SK-N-SH treated with all-trans-retinoic acid at 6 μM for 48 hours (cell line): ENCODE data around the gene DYRK2.

ENCODE experiments used
- ATAC-seq: fragments of 200-7000 bp; cut with Tn5 transposase; 3 replicates; pipeline ENCODE4 v1.9.1; 2020; ENCODE audit warnings: mild to moderate bottlenecking, moderate library complexity
- CREB5 ChIP-seq: fragments of 250-450 bp; sonication (Bioruptor Pico); IDR thresholded peaks from 2 replicates; pipeline ENCODE4 v1.5.1; 2020; ENCODE audit warnings: low read depth, mild to moderate bottlenecking, moderate library complexity
- CSDC2 ChIP-seq: fragments of 250-450 bp; sonication (Bioruptor Pico); IDR thresholded peaks from 2 replicates; pipeline ENCODE4 v1.5.0; 2020; ENCODE audit warnings: mild to moderate bottlenecking, moderate library complexity
- CSRNP3 ChIP-seq: fragments of 250-450 bp; sonication (Bioruptor Pico); IDR thresholded peaks from 2 replicates; pipeline ENCODE4 v1.5.1; 2021; ENCODE audit warnings: mild to moderate bottlenecking, moderate library complexity
- ESRRG ChIP-seq: fragments of 250-450 bp; sonication (Bioruptor Pico); IDR thresholded peaks from 2 replicates; pipeline ENCODE4 v1.6.1; 2021; ENCODE audit warnings: mild to moderate bottlenecking
- GLIS3 ChIP-seq: fragments of 250-450 bp; sonication (Bioruptor Pico); IDR thresholded peaks from 2 replicates; pipeline ENCODE4 v1.5.0; 2020; ENCODE audit warnings: mild to moderate bottlenecking, moderate library complexity
- ISL1 ChIP-seq: fragments of 250-450 bp; sonication (Bioruptor Pico); IDR thresholded peaks from 2 replicates; pipeline ENCODE4 v2.1.2; 2022; ENCODE audit warnings: mild to moderate bottlenecking, moderate library complexity
- OSR1 ChIP-seq: fragments of 250-450 bp; sonication (Bioruptor Pico); IDR thresholded peaks from 2 replicates; pipeline ENCODE4 v1.8.0; 2022; ENCODE audit warnings: moderate library complexity, mild to moderate bottlenecking, inconsistent platforms
- POU6F1 ChIP-seq: fragments of 250-450 bp; sonication (Bioruptor Pico); IDR thresholded peaks from 2 replicates; pipeline ENCODE4 v1.8.0; 2021; ENCODE audit warnings: low read depth, mild to moderate bottlenecking, moderate library complexity, borderline replicate concordance
- PPARA ChIP-seq: fragments of 250-450 bp; sonication (Bioruptor Pico); IDR thresholded peaks from 2 replicates; pipeline ENCODE4 v1.5.0; 2020; ENCODE audit warnings: mild to moderate bottlenecking, borderline replicate concordance
- RARB ChIP-seq: fragments of 250-450 bp; sonication (Bioruptor Pico); IDR thresholded peaks from 2 replicates; pipeline ENCODE4 v1.8.0; 2021; ENCODE audit warnings: mild to moderate bottlenecking, moderate library complexity
- TOX ChIP-seq: fragments of 250-450 bp; sonication (Bioruptor Pico); IDR thresholded peaks from 2 replicates; pipeline ENCODE4 v1.8.0; 2021; ENCODE audit warnings: mild to moderate bottlenecking, moderate library complexity, borderline replicate concordance
- TSHZ2 ChIP-seq: fragments of 250-450 bp; sonication (Bioruptor Pico); IDR thresholded peaks from 2 replicates; pipeline ENCODE4 v1.5.0; 2020; ENCODE audit warnings: mild to moderate bottlenecking, moderate library complexity
- ZC3H10 ChIP-seq: fragments of 250-450 bp; sonication (Bioruptor Pico); IDR thresholded peaks from 2 replicates; pipeline ENCODE4 v1.5.1; 2021; ENCODE audit warnings: mild to moderate bottlenecking, moderate library complexity
- ZFP3 ChIP-seq: fragments of 250-450 bp; sonication (Bioruptor Pico); IDR thresholded peaks from 2 replicates; pipeline ENCODE4 v1.5.0; 2020; ENCODE audit warnings: mild to moderate bottlenecking, moderate library complexity
- ZFP30 ChIP-seq: fragments of 450-650 bp; formaldehyde crosslinking; IDR thresholded peaks from 2 replicates; pipeline ENCODE4 v1.5.0; 2022; ENCODE audit warnings: mild to moderate bottlenecking, moderate library complexity
- ZNF565 ChIP-seq: fragments of 450-650 bp; formaldehyde crosslinking; conservative IDR thresholded peaks from 2 replicates; pipeline ENCODE4 v1.5.0; 2020; ENCODE audit warnings: low read depth, mild to moderate bottlenecking, moderate library complexity
- ZNF70 ChIP-seq: fragments of 450-650 bp; formaldehyde crosslinking; IDR thresholded peaks from 2 replicates; pipeline ENCODE4 v1.5.0; 2020; ENCODE audit warnings: mild to moderate bottlenecking, moderate library complexity

Gene DYRK2

GRCh38 chr12:67676624-67677023, 28.1 kb downstream of the DYRK2 start (continued):
- no peak for TF ChIP-seq POU6F1 (CRISPR knock-in tag)
- no peak for TF ChIP-seq TOX
- no peak for TF ChIP-seq CSRNP3 (CRISPR knock-in tag)
- no peak for TF ChIP-seq CREB5
- TF ChIP-seq PPARA (CRISPR knock-in tag): no peak
- TF ChIP-seq ZFP3 (CRISPR knock-in tag): no peak
- TF ChIP-seq CSDC2 (CRISPR knock-in tag): no peak
- no peak for TF ChIP-seq OSR1 (CRISPR knock-in tag)
- no peak for TF ChIP-seq ZC3H10
- no peak for TF ChIP-seq ESRRG
- TF ChIP-seq, all 23 proteins: peak for 0

- TF ChIP-seq CSDC2 (CRISPR knock-in tag) (no peak), RARB (no peak), CREB5 (no peak), PPARA (CRISPR knock-in tag) (no peak)
- no peak for ATAC-seq
These were observed 28.6 kb downstream of the DYRK2 start for GRCh38 chr12:67677166-67677565.

- 0 out of 2 replicates have a peak, but pooled peaks have one; percentile 37 for TF ChIP-seq ISL1
- TF ChIP-seq ZFP30 (CRISPR knock-in tag): no peak
- 0 out of 2 replicates have a peak, but pooled peaks have one; percentile 27 for TF ChIP-seq CREB5
- peak; percentile 80 for ATAC-seq
These were observed 32.7 kb downstream of the DYRK2 start for GRCh38 chr12:67681105-67681778.

- TF ChIP-seq ISL1 (no peak), TSHZ2 (no peak), ZNF70 (CRISPR knock-in tag) (no peak), ZC3H10 (no peak), GLIS3 (CRISPR knock-in tag) (no peak), ZNF565 (CRISPR knock-in tag) (no peak), PPARA (CRISPR knock-in tag) (no peak), CSRNP3 (CRISPR knock-in tag) (no peak), ZFP3 (CRISPR knock-in tag) (no peak), CSDC2 (CRISPR knock-in tag) (no peak), OSR1 (CRISPR knock-in tag) (no peak)
- no peak for ATAC-seq
These were observed 33.5 kb downstream of the DYRK2 start for GRCh38 chr12:67681941-67682620.
